ENCODE results near the gene SMOC2. TPM values are rescaled to one million over a fixed set of nuclear protein-coding genes. Genes with fewer than 3 reads are reported as not detected.

SMOC2 gene
- total RNA-seq, 2 experiments from 2014 or later = not detected

GRCh38 chr6:168637834-168638233, 196.8 kb downstream of the SMOC2 start:
- POLR2A ChIA-PET = no interaction called here
- CTCF ChIA-PET = no interaction called here

DNA sequence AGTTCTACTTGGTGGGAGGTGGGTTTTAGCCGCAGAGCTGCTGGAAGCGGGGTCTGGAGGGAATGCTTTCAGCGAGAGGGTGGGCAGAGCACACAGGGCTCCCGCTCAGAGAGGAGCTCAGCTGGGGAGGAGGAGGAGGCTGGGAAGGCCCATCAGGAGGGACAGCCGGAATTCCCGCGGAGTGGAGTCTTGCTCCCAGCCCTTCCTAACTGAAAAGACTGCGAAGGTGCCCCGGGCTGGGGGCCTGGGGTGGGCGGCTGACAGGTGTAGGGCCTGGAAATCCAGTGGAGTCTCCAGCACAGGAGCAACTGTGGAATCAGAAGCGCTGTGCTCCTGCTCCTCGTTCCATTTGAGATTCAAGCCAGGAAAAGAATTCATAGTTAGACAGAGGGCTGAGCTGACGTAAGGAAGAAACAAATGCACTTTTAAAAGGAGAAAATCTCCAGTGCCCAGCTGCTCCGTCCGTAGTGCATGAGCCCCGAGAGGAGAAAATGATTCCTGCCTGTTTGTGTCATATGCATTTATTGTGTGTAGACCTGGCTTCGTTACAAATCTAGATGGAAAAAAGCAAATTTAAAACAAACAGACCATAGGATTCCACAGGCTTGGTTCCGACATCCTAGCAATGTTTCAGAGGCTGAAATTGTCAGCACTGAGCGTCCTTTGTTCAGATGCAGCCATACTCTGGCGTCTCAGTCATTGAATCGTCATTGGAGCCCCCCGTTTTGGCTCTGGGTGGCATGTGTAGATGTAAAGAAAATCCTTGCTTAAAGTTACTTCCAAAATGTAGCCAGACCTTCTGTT, 197.7 kb downstream of the SMOC2 start:
- ChIA-PET CTCF (no interaction called here), POLR2A (no interaction called here)

DNA sequence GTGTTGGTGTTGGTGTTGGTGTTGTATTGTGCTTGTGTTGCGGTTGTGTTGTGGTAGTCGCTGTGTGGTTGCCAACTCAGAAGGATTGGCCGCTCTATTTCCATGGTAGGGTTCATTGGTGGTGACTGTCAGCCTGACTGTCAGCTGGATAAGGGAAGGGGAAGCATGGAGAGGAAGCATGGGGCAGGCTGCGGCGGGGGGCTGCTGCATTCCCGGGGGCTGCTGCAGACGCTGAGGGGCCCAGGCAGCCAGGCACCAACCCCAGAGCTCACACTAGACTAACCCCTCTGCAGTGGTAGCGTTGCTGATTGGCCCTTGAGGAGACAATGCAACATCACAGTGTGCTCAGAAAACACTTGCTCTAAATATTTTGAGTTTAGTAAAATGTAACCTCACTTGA, 199.2 kb downstream of the SMOC2 start:
- CTCF ChIA-PET = no interaction called here

GRCh38 chr6:168640768-168641167, 199.8 kb downstream of the SMOC2 start:
- ChIA-PET CTCF (no interaction called here), POLR2A (no interaction called here)

More for the DNA sequence above, 199.2 kb downstream of the SMOC2 start:
- POLR2A ChIA-PET = no interaction called here

DNA sequence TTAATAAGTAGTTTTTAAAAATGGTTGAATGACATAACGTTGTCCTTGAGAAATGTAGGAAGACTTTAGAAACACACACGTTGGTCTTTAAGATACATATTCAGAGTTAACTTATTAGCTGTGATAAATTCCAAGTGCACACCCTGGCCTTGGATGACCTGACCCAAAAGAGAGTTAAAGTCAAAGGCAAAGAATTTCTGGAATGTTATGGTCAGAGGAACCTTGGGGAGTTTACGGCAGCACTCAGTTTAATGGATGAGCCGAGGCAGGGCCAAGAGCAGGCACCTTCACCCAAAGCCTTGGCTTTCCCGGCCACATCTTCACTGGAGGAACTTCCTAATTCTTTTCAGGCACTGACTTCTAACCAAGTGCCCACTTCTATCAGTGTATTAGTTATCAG, 200.5 kb downstream of the SMOC2 start:
- CTCF ChIA-PET = no interaction called here

GRCh38 chr6:168643401-168643800, 202.4 kb downstream of the SMOC2 start:
- POLR2A ChIA-PET = no interaction called here
- CTCF ChIA-PET = no interaction called here

More for the DNA sequence above, 200.5 kb downstream of the SMOC2 start:
- POLR2A ChIA-PET = no interaction called here

DNA sequence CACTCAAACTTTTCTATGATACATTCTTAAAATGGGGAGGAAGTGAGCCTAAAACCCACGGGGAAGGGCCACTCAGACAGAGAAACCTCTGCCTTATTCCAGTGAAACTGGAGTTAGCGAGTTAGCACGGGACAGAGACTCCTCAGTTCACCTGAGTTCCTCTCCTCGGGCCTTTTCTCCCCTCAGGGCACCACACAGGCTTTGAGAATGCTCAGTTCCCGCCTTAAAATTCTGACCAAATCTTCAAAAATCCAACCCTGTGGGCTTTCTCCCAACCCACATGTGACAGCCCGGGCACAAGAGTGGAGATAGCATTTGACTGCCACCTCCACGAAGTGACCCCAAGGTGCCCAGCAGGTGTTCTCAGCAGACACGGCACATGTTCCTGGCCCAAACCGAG, 204.3 kb downstream of the SMOC2 start:
- ChIA-PET CTCF (no interaction called here), POLR2A (no interaction called here)

DNA sequence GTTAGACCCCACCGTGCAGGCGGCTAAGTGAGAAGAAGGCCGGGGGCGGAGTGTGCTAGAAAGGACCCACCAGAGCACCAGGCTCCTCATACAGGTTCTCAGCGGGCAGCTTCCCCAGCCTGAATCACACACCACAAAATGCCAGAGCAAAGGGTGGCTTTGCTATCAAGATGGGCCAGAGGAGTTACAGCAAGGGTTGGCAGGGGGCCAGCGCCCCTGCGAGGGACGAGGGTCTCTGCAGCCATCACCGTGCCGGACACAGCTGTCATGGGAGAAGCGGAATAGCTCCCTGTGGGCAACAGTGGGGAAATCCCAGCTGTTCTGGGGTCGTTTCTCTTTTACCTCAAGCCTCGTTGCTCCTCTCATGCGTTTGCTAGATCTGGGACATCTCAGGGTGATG, 206.3 kb downstream of the SMOC2 start:
- ChIA-PET CTCF (no interaction called here), POLR2A (no interaction called here)

DNA sequence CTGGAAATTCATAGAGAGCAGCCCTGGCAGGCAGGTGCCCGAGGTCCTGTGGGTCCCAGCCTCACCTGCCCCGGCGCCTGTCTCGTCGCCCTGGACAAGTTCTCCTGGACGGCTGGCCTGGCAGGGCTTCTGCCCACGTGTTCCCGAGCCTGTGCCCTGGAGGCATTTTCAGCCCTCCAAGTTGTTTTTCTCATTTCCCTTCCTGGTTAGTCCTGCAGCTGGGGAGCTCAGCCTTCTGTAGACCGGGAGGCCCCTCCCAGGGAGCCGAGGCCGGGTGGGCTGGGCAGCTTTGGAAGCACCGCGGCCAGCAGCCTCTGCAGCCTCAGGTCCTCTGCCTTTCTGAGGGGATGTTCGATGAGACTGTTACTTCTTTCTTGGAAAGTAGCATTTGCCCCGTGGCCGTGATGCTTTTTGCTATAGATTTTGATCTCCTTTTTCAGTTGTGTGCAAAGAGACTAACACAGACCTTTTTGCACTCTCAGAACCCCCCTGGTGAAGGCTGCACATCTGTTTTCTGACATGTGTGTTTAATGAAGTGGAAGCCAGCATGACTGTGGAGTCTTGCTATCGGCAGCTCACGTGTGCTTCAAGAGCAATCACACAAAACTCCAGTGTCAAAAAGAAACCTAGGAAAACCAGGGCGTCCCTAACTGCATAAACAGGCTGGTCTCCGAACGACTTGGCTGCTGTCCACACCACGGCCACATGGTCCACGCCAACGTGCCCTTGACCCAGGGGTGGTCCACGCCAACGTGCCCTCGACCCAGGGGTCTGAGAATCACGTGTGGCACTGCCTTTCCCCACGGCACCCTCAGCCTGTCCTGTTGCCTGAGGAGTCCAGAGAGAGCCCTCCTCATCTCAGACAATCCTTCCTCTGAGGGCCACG, 207.5 kb downstream of the SMOC2 start:
- POLR2A ChIA-PET = no interaction called here
- CTCF ChIA-PET = no interaction called here

DNA sequence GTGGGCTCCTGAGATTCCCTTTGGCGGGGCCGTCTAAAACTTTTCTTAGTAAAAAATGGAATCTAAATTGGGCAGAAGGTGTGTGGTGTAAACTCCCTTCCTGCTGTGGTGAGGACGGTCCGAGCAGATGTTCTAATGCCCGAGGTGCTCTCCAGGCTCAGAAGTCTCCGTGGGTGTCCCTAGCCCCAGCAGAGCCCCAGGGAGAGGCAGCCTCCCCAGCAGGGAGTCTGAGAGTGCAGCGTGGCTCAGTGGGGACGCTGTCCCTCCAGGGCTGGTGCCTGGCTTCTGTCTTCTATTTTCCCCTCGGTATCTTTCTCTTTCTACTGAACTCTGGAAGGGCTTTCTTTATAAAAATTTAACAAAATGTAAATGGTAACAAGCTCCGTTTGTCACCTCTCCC, 208.2 kb downstream of the SMOC2 start:
- ChIA-PET CTCF (no interaction called here), POLR2A (no interaction called here)

DNA sequence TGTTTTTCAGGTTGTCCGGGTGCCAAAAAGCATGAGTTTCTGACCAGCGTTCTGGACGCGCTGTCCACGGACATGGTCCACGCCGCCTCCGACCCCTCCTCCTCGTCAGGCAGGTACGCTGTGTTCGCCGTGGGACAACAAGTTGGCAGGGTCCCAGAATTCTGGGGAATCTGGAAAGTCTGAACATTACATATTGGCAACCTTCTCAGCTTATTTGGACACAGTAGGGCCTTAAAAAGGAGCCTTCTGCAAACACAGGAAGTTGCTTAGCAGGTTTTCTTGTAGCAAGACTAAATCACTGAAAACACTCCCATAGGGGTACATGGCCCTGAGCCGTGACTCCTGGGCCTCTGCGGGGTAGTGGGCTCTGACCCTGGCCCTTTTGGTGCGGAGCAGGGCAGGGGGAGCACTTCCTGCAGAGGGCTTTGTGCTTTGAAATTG, 209.7 kb downstream of the SMOC2 start:
- ChIA-PET CTCF (no interaction called here), POLR2A (no interaction called here)

DNA sequence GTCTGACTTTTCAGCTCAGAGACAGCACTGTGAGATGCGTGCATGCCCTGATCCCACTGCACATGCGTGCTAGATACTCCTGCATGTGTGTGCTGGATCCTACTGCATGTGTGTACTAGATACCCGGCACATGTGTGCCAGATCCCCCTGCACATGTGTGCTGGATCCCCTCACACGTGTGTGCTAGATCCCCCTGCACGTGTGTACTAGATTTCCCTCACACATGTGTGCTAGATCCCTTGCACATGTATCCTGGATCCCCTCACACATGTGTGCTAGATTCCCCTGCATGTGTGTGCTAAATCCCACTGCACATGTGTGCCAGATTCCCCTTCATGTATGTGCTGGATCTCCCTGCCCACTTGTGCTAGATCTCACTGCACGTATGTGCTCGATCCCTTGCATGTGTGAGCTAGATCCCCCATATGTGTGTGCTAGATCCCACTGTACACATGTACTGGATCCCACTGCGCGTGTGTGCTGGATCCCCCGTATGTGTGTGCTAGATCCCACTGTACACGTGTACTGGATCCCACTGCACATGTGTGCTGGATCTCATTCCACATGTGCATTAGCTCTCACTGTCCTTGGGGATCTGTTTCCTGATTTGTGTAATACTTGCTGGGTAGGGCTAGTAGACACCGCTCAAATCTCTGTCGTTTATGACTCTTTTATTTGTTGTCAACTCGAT, 214.6 kb downstream of the SMOC2 start:
- ChIA-PET CTCF (no interaction called here), POLR2A (no interaction called here)

DNA sequence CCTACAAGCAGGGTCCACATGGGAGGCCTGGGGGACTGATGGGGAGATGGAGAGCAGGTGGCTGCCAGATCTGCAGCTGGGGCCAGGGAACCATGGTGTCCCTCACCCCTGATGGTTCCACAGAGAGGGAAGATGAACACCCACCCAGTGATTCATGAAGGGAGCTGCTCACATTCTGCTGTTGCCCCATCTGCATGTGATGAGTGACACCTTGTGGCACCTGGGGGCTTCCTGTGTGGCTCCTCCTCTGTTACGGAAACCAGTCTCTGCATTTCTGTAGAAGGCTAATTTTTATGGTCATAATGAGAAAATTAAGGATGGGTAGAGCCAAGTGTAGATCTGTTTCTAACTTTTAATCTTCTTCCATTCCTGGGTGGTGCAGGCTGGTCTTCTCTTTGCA, 217.1 kb downstream of the SMOC2 start:
- ChIA-PET CTCF (no interaction called here), POLR2A (no interaction called here)

GRCh38 chr6:168660400-168660945, 219.5 kb downstream of the SMOC2 start:
- CTCF ChIA-PET = no interaction called here
- POLR2A ChIA-PET = no interaction called here

- ChIA-PET POLR2A (no interaction called here), CTCF (no interaction called here)
Observed at GRCh38 chr6:168662301-168662936, 221.4 kb downstream of the SMOC2 start.

GRCh38 chr6:168663041-168663440, 222.1 kb downstream of the SMOC2 start:
- ChIA-PET CTCF (no interaction called here), POLR2A (no interaction called here)

- ChIA-PET CTCF (no interaction called here), POLR2A (no interaction called here)
Observed at GRCh38 chr6:168664956-168665355, 224.0 kb downstream of the SMOC2 start.

- POLR2A ChIA-PET = no interaction called here
- CTCF ChIA-PET = no interaction called here
Observed at GRCh38 chr6:168666170-168666569, 225.2 kb downstream of the SMOC2 start.

DNA sequence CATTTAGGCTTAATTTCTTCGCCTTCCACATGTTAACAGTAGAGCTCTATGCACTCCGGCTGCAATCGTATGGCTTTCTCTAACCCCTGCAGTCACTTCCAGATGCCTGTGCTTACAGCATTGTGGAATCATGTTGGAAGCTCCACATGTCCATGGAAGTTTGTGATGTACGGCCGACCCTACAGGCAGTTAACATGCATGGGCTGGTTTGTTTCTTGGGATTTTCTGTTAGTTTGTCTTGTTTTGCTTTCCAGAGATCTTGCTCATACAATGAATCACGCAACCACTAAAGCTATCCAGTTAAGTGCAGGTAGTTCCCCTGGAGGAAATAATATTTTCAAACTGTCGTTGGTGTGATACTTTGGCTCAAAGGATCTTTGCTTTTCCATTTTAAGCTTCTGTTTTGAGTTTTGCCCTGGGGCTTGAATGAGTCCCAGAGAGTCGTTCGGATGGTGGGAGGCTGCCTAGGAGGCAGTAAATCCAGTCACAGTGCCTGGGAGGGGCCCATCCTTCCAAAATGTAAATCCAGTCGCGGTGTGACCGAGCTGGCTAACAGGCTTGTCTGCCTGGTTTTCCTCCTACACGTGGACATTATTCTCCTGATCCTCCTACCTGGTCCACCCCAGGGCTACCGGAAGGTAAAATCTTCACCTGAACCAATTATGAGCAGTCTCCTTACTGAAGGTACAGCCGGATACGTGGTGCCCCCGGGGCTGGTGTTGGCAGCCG, 225.9 kb downstream of the SMOC2 start:
- POLR2A ChIA-PET = no interaction called here
- CTCF ChIA-PET = no interaction called here

- POLR2A ChIA-PET = no interaction called here
- CTCF ChIA-PET = no interaction called here
Observed at GRCh38 chr6:168667428-168667805, 226.4 kb downstream of the SMOC2 start.

Measured in activated CD8-positive, alpha-beta memory T cell treated with anti-CD3 and anti-CD28 coated beads for 36 hours (primary cell).